ENCODE measurements around the gene PLCB1.

DNA sequence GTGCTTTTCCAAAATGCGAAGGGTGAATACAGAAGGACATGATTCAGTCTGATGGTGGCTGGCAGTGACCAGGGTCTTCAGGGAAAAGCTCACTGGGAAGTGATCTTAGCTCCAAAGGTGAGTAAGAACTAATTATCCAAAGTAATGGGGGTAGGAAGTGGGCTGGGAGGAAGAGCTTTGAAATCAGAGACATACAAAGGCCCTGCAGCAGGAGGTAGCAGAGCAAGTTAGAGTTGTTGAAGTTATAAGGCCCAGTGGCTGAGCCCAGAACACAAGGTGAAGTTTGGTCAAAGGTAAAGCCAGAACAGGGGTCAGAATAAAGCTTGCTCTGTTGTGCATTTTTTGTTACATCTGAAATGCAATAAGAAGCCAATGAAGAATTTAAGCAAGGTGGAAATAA lies 81.2 kb downstream of the PLCB1 start:
- TF ChIP-seq CTCF (conservative IDR thresholded peaks at IDR 0.05; ENCODE audit: low read length): no peak
- no peak for TF ChIP-seq EZH2phosphoT487 (IDR thresholded peaks at IDR 0.05; ENCODE audit: borderline replicate concordance)
